Measurements from ENCODE around the gene LPCAT4.
"Not testable (repeated sequence)": the region's sequence is repeated elsewhere in the genome, so short reads cannot be mapped to it uniquely, and the experiment has no call there.

The LPCAT4 gene

GRCh38 chr15:34367101-34368081 is at the start of gene LPCAT4:
Gene LPCAT4 (minus strand): TSS chr15:34367196. CDS start chr15:34367100, 96 bp downstream.
- DNase-seq: peak; percentile 75

GRCh38 chr15:34409511-34409910 is 42.5 kb upstream of the LPCAT4 start:
- DNase-seq: not testable (repeated sequence)

GRCh38 chr15:34408973-34409372 is 42.0 kb upstream of the LPCAT4 start:
- not testable (repeated sequence) for DNase-seq

GRCh38 chr15:34403899-34404298 is 36.9 kb upstream of the LPCAT4 start:
- not testable (repeated sequence) for DNase-seq

- DNase-seq: not testable (repeated sequence)
Observed at GRCh38 chr15:34403160-34403598, 36.2 kb upstream of the LPCAT4 start.

GRCh38 chr15:34397637-34398259 is 30.8 kb upstream of the LPCAT4 start:
- DNase-seq: not testable (repeated sequence)

- not testable (repeated sequence) for DNase-seq
Observed at GRCh38 chr15:34392981-34393380, 26.0 kb upstream of the LPCAT4 start.

GRCh38 chr15:34389594-34390086 is 22.6 kb upstream of the LPCAT4 start:
- DNase-seq: not testable (repeated sequence)

- not testable (repeated sequence) for DNase-seq
Observed at GRCh38 chr15:34381829-34382521, 15.0 kb upstream of the LPCAT4 start.

GRCh38 chr15:34380491-34380890 is 13.5 kb upstream of the LPCAT4 start:
- DNase-seq: not testable (repeated sequence)

GRCh38 chr15:34376856-34377255 is 9.9 kb upstream of the LPCAT4 start:
- no peak for DNase-seq

GRCh38 chr15:34375541-34375940 is 8.5 kb upstream of the LPCAT4 start:
- not testable (repeated sequence) for DNase-seq

- DNase-seq: no peak
Observed at GRCh38 chr15:34374816-34375215, 7.8 kb upstream of the LPCAT4 start.

GRCh38 chr15:34373951-34374350 is 7.0 kb upstream of the LPCAT4 start:
- no peak for DNase-seq

GRCh38 chr15:34370643-34371042 is 3.6 kb upstream of the LPCAT4 start:
- DNase-seq: no peak

GRCh38 chr15:34370129-34370528 is 3.1 kb upstream of the LPCAT4 start:
- no peak for DNase-seq

- DNase-seq: no peak
Observed at GRCh38 chr15:34366271-34367065, 528 bp downstream of the LPCAT4 start.

- DNase-seq: no peak
Observed at GRCh38 chr15:34365836-34366235, 1.2 kb downstream of the LPCAT4 start.

- no peak for DNase-seq
Observed at GRCh38 chr15:34365091-34365825, 1.7 kb downstream of the LPCAT4 start.

- no peak for DNase-seq
Observed at GRCh38 chr15:34364041-34364440, 3.0 kb downstream of the LPCAT4 start.

- no peak for DNase-seq
Observed at GRCh38 chr15:34362047-34362773, 4.8 kb downstream of the LPCAT4 start.
